Measurements from ENCODE around the gene ORM1.
"Not testable (repeated sequence)": the region's sequence is repeated elsewhere in the genome, so short reads cannot be mapped to it uniquely, and the experiment has no call there.

Gene ORM1

DNA sequence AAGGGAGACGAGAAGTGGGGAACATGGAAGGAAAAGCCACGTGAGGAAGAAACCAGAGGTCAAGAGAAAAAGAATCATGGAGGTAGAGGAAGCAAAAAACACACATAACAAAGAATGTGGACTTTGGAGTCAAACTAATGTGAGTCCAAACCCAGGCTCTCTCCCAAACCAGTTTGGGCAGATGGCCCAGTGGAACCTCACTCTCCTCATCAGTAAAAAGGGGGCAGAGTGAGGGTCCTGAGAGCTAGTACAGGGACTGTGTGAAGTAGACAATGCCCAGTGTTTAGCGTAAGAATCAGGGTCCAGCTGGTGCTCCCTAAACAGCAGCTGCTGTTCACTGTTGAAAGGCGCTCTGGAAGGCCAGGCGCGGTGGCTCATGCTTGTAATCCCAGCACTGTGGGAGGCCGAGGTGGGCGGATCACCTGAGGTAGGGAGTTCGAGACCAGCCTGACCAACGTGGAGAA, 5.5 kb downstream of the ORM1 start:
- not testable (repeated sequence) for DNase-seq

GRCh38 chr9:114328937-114329624, 6.2 kb downstream of the ORM1 start:
- DNase-seq, result not testable (repeated sequence)

DNA sequence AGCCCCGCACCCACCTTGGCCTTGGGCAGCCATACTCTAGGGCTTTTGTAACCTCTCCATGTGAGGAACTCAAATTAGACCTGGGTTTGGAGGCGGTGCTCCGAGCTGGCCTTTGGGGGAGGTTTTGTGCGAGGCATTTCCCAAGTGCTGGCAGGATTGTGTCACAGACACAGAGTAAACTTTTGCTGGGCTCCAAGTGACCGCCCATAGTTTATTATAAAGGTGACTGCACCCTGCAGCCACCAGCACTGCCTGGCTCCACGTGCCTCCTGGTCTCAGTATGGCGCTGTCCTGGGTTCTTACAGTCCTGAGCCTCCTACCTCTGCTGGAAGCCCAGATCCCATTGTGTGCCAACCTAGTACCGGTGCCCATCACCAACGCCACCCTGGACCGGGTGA, 6.7 kb downstream of the ORM1 start, which contains the start of gene ORM2:
ORM2 (plus strand) TSS at position 245 of the 398 bp plus-strand sequence; CDS start at position 281, 36 bp downstream.
- DNase-seq, result not testable (repeated sequence)

DNA sequence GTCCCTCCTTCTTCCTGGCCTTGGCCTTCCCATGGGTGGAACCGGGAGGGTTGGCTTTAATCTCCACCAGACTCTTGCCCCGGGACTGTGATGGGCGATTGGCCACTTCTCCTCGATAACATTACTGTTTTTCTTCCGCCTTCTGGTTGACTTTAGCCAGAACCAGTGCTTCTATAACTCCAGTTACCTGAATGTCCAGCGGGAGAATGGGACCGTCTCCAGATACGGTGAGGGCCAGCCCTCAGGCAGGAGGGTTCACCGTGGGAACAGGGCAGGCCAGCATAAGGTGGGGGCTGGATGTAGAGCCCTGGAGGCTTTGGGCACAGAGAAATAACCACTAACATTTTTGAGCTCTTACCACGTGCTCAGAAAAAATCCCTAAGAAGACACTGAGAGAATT, 7.7 kb downstream of the ORM1 start:
- DNase-seq, result no peak

DNA sequence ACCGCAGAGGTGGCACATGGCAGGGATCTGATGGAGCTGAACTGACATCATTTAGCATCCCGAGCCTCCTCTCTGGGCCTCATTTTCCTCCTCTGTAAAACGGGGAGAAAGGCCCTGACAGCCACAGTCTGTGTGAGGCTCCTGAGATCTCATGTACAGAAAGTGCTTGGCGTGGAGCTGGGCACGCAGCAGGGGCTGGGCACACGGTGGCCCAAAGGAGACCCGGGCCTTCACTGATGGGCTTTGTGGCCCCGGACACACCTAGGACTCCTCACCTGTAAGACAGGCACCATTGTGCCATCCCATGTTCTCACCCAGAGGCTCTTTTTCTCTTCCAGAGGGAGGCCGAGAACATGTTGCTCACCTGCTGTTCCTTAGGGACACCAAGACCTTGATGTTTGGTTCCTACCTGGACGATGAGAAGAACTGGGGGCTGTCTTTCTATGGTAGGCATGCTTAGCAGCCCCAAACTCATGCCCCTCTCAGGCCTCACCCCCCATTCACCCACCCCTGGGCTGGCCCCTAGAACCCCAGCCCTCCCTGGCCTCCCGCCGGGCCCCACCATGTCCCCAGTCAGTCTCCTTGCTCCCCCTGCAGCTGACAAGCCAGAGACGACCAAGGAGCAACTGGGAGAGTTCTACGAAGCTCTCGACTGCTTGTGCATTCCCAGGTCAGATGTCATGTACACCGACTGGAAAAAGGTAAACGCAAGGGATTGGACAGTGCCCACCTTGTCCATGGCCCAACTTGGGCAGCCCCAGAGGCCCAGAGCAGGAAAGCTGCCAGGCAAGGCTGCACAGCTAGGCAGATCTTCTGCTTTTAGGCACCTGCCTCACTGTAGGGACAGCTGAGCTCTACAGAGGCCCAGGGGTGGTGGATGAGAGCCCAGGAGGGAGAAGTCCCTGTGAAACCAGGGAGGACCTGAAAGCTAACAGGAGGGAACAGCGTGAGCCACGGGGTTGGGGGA, 8.6 kb downstream of the ORM1 start:
- not testable (repeated sequence) for DNase-seq

DNA sequence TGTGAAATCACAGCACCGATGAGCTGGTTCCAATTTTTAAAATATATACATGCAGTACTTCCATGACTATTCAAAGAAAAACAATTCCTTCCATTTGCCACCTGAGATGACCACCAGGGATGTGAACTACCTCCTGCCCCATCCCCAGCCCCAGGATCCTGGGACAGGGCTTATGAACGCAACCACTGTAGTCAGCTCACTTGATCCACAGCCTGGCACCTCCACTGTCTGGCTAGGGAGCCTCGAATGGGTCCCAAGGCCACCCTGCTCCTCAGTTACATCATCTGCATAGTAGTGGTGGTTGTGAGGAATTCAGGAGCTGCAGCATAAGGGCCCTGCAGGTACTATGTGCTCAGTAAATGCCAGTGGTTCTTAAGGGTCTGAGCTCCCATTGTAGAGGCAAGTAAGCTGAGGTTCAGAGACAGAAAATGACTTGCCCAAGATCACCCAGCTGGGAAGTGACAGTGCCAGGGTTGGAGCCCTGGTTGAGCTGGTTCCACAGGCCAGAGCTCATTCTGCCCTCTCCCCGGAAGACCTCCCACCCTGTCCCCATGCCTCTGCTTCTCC, 9.7 kb downstream of the ORM1 start:
- not testable (repeated sequence) for DNase-seq

- DNase-seq, result not testable (repeated sequence)
These were observed 10.8 kb downstream of the ORM1 start for GRCh38 chr9:114333718-114334117.

DNA sequence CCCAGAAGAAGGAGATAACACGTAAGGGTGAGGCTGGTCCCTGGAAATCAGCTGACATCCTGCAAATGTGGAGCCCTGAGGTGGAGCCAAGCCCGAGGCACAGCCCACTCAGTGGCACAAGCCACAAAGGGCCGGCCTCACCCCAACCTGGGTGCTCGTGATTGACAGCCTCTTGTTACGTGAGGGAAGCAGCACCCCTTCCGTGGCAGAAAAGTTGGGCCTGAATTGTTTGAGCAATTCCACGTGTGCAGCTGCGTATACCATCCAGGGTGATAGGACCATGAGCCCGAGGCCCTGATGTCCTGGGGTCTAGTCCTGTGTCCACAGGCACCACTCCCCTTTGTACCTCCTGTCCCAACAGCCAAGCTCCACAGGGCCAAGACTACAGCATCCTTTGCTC, 11.6 kb downstream of the ORM1 start:
- no peak for DNase-seq

- DNase-seq, result no peak
These were observed 12.8 kb downstream of the ORM1 start for GRCh38 chr9:114335745-114336144.

GRCh38 chr9:114336157-114336556, 13.3 kb downstream of the ORM1 start:
- DNase-seq, result no peak

DNA sequence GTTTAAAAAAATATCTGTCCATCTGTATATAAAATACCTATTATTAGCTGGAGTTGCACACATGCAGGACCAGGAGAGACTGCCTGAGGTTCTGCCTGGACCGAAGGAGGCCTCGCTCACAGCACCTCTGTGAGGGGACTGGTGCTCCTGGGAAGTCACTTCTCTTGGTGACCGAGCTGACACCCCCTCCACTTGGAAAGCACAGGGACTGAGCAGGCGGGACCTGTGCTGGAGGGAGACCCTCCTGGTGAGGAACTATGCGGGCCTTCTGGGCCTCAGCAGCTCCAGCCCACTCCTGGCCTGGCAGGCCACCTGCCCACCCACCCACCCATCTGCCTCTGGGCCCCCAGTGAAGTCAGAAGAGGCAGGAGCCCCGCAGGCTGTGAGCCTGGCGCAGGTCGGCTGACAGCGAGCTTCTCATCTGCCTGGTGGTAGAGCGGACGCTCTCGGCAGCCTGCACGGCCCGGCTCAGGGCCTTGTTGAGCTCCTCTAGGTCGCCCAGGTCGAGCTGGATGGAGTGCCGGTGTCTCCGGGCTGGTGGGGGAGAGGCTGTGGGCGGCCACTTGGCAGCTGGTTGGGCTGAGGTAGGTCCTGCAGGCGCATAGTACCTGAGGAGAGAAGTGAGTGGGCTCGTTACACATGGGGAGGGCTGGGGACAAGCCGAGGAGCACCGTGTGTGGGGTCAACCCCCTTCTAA, 13.9 kb downstream of the ORM1 start:
- DNase-seq, result no peak

DNA sequence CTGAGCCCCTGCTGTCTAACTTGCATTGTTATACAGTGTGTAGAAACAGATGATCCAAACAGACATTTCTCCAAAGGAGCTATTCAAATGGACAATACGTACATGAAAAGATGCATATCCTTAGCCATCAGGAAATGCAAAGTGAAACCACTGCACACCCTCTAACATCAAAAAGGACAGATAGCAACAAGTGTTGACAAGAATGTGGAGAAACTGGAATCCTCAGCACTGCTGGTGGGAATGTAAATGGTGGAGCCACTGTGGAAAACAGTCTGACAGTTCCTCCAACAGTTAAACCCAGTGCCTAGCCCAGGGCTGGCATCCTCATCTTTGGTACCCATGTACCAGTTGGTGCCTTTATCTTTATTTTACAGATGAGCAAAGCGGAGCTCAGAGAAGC, 15.3 kb downstream of the ORM1 start:
- no peak for DNase-seq

DNA sequence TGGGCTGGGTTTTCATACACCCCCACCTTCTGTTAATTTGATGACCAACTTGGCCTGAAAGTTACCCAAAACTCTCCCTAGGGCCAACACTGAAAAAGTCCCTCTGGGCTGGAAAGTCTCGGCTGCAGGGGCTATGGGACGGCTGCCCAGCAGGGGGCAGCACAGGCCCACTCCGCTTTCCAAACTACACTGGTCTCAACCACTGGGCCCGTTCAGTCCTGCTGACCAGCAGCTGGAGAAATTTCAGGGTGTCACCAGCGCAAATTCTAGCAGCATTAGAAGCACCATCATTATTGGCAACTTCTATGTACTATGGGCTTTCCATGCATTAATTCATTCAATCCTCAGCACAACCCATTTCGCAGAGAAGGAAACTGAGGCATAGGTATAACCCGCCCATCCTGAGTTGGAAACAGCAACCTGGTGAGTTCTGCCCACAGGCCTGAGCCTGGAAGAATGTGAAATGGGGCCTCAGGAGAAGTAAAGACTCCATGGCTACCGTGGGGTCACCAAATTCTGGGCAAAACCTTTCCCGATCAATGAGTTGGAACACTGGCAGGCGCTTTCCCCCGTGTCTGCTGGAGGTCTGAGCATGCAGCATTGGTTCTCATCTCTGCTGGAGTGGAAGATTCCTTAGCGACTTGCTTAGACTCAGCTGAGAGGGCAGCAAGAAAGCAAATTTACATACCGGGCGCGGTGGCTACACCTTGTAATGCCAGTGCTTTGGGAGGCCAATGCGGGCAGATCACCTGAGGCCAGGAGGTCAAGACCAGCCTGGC, 16.4 kb downstream of the ORM1 start:
- DNase-seq, result peak; percentile 7

DNA sequence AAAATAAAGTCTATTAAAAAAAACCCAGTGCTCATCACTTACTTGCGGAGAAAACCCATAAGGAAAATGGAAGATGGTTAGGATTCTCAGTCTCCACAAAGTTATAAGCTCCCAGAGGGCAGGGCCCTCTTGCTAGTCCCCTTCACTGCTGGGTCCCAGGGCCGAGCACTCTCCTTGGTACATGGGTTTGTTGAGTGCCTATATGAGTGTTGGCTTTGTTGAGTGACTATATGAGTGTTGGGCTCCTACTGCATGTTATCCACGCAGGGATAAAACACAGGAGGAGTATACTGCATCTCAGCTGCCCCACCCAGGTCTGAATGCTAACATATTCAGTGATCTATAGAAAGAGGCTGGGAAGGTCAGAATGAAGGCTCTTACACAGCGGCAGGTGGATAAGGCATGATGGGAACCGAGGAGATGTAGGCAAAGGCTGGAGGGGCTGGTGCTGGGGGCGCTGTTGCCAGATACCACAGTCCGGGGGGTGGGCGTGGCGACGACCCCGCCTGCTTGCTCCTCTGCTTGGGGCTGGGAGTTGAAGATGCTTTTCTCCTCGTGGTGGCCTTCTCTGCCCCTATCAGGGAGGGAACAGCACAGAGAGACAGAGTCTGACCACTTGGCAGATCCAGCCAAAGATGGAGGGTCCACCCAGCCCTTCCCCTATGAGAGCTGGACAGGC, 18.4 kb downstream of the ORM1 start:
- DNase-seq, result no peak

DNA sequence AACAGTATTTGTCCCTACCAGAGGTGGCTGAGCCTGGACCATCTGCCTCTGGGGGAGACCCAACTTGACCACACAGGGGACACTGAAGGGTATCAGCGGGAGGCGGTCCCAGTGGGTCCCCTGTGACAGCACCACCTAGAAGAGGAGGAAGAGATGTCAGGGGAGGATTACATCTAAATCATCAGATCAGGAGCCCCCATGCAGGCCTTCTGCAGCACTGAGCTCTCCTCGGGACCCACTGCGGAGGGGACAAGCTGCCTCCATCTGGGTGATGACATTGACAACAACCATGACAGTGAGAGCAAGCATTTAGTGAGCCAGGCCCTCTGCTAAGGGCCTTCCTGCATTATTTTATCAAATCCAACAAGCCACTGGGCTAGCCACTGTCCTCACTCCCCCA, 19.1 kb downstream of the ORM1 start:
- no peak for DNase-seq

- no peak for DNase-seq
These were observed 20.0 kb downstream of the ORM1 start for GRCh38 chr9:114342755-114343440.

GRCh38 chr9:114343471-114344187, 20.7 kb downstream of the ORM1 start:
- no peak for DNase-seq

DNA sequence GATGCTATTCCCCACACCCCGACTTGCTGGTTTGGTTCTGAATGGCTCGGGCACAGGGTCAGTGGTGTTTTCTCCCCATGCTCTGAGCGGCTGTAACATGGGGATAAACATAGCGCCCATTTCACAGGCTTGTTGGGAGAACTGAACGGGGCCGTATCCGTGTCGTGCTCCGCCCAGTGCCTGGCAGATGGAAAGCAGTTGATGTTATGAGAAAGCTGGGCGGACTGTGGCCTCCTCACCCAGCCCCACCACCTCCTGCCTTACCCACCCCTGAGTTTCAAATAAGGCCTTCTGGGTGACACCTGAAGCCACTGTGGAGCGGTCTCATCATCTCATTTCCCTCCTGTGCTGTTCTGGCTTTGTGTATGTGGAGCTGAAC, 21.3 kb downstream of the ORM1 start:
- no peak for DNase-seq

- DNase-seq, result no peak
These were observed 21.8 kb downstream of the ORM1 start for GRCh38 chr9:114344692-114345091.

GRCh38 chr9:114345493-114346065, 22.7 kb downstream of the ORM1 start:
- no peak for DNase-seq
